ENCODE measurements around the gene AP3S2. TPM values are rescaled to one million over a fixed set of nuclear protein-coding genes. Genes with fewer than 3 reads are reported as not detected.
"Not testable (repeated sequence)": the region's sequence is repeated elsewhere in the genome, so short reads cannot be mapped to it uniquely, and the experiment has no call there.

Gene AP3S2
- total and polyA plus RNA-seq, 9 donors = 23.7 to 35.2 (median 26.6) TPM

DNA sequence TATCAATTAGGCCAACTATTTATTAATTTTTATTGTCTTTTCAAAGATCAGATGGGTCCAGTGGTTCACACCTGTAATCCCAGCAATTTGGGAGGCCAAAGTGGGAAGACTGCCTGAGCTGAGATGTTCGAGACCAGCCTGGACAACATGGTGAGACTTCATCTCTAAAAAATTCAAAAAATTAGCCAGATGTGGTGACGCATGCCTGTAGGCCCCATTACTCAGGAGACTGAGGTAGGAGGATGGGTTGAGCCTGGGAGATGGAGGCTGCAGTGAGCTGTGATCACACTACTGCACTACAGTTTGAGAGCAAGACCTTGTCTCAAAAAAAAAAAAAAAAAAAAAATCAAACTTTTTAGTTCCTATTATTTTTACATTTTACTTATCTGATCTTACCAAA is 8.2 kb downstream of the AP3S2 start:
- Histone ChIP-seq H3K4me3 (ENCODE audit: low read length) (no peak overlapping the region), H3K27me3 (ENCODE audit: control insufficient read depth, insufficient read depth, low read length) (no peaks in the 10 kb centered on the region), H3K36me3 (ENCODE audit: control insufficient read depth, insufficient read depth, low read length) (peaks cover 31% of the 10 kb centered on the region), H3K4me1 (ENCODE audit: control insufficient read depth, insufficient read depth, low read length) (no peaks in the 10 kb centered on the region), H3K27ac (ENCODE audit: low read length) (no peak overlapping the region), H3K9me3 (replicated peaks; ENCODE audit: control insufficient read depth, low read depth, low read length) (no peaks in the 10 kb centered on the region)
- WGBS (ENCODE audit: insufficient coverage) = no CpG with 5 or more reads among the region's 2 CpGs
- no peak for DNase-seq

DNA sequence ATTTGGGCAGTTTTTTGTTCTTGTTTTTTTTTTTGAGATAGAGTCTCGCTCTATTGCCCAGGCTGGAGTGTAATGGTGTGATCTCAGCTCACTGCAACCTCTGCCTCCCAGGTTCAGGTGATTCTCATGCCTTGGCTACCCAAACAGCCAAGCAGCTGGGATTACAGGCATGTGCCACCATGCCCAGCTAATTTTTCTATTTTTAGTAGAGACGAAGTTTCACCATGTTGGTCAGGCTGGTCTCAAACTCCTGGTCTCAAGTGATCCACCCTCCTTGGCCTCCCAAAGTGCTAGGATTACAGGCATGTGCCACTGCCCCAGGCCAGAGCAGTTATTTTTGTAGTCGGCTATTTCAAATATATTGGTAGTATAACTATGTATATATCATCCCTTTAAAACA is 8.6 kb downstream of the AP3S2 start:
- not testable (repeated sequence) for H3K27me3 ChIP-seq (ENCODE audit: control insufficient read depth, insufficient read depth, low read length); H3K9me3 ChIP-seq (replicated peaks; ENCODE audit: control insufficient read depth, low read depth, low read length); DNase-seq; H3K4me3 ChIP-seq (ENCODE audit: low read length); H3K4me1 ChIP-seq (ENCODE audit: control insufficient read depth, insufficient read depth, low read length); H3K27ac ChIP-seq (ENCODE audit: low read length)
- peaks cover 31% of the 10 kb centered on the region for H3K36me3 ChIP-seq (ENCODE audit: control insufficient read depth, insufficient read depth, low read length)
- 100% methylated on average over 1 of the region's 3 CpGs for WGBS (ENCODE audit: insufficient coverage)

DNA sequence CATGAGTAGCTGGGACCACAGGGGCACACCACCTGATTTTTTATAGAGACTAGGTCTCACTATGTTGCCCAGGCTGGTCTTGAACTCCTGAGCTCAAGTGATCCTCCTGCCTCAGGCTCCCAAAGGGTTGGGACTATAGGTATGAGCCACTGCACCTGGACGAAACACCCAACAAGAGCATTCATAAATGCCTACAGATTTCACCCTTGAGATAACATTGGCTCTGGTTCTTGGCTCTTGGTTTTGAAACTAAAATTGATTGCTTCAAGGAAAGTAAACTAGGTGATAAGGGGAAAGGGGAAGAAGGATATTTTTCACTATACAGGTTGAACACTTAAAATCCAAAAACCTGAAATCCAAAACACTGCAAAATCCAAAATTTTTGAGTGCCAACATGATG is 10.3 kb downstream of the AP3S2 start:
- DNase-seq = no peak
- peaks cover 28% of the 10 kb centered on the region for H3K36me3 ChIP-seq (ENCODE audit: control insufficient read depth, insufficient read depth, low read length)
- no peak overlapping the region for H3K4me3 ChIP-seq (ENCODE audit: low read length)
- no peaks in the 10 kb centered on the region for H3K4me1 ChIP-seq (ENCODE audit: control insufficient read depth, insufficient read depth, low read length)
- H3K27me3 ChIP-seq (ENCODE audit: control insufficient read depth, insufficient read depth, low read length) = no peaks in the 10 kb centered on the region
- H3K9me3 ChIP-seq (replicated peaks; ENCODE audit: control insufficient read depth, low read depth, low read length) = no peaks in the 10 kb centered on the region
- no peak overlapping the region for H3K27ac ChIP-seq (ENCODE audit: low read length)
- WGBS (ENCODE audit: insufficient coverage) = no CpG with 5 or more reads among the region's 1 CpG

DNA sequence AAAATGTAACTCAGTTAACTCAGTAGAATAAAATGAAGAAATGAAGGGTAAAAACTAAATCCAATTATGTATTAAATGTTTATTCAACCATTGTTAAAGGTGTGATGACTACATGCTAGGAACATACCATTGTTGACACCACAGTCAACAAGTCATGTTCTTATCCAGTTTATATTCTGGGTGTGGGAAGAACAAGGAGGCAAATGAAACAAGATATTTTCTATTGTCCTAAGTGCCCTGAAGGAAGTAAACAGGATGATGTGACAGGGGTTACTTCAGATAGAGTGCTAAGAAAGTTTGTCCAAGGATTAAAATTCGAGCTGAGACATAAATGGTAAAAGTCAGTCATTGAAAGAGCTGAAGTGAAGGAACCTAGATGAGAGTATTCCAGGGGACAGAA is 13.1 kb downstream of the AP3S2 start:
- WGBS (ENCODE audit: insufficient coverage) = 91% methylated on average over 1 of the region's 1 CpG

GRCh38 chr15:89878323-89878722 is 15.5 kb downstream of the AP3S2 start:
- Histone ChIP-seq H3K27ac (ENCODE audit: low read length) (no peak overlapping the region), H3K36me3 (ENCODE audit: control insufficient read depth, insufficient read depth, low read length) (peaks cover 15% of the 10 kb centered on the region), H3K4me3 (ENCODE audit: low read length) (no peak overlapping the region), H3K9me3 (replicated peaks; ENCODE audit: control insufficient read depth, low read depth, low read length) (no peaks in the 10 kb centered on the region), H3K27me3 (ENCODE audit: control insufficient read depth, insufficient read depth, low read length) (no peaks in the 10 kb centered on the region), H3K4me1 (ENCODE audit: control insufficient read depth, insufficient read depth, low read length) (no peaks in the 10 kb centered on the region)
- WGBS (ENCODE audit: insufficient coverage) = no CpG with 5 or more reads among the region's 3 CpGs
- DNase-seq = no peak

More for the DNA sequence above, 13.1 kb downstream of the AP3S2 start:
- no peaks in the 10 kb centered on the region for H3K4me1 ChIP-seq (ENCODE audit: control insufficient read depth, insufficient read depth, low read length)
- no peak for DNase-seq
- no peak overlapping the region for H3K27ac ChIP-seq (ENCODE audit: low read length)
- no peak overlapping the region for H3K4me3 ChIP-seq (ENCODE audit: low read length)
- peaks cover 19% of the 10 kb centered on the region for H3K36me3 ChIP-seq (ENCODE audit: control insufficient read depth, insufficient read depth, low read length)
- H3K27me3 ChIP-seq (ENCODE audit: control insufficient read depth, insufficient read depth, low read length) = no peaks in the 10 kb centered on the region
- H3K9me3 ChIP-seq (replicated peaks; ENCODE audit: control insufficient read depth, low read depth, low read length) = no peaks in the 10 kb centered on the region

GRCh38 chr15:89877083-89877425 is 16.7 kb downstream of the AP3S2 start:
- Histone ChIP-seq H3K4me1 (ENCODE audit: control insufficient read depth, insufficient read depth, low read length) (no peaks in the 10 kb centered on the region), H3K27me3 (ENCODE audit: control insufficient read depth, insufficient read depth, low read length) (no peaks in the 10 kb centered on the region), H3K9me3 (replicated peaks; ENCODE audit: control insufficient read depth, low read depth, low read length) (no peaks in the 10 kb centered on the region), H3K36me3 (ENCODE audit: control insufficient read depth, insufficient read depth, low read length) (peaks cover 18% of the 10 kb centered on the region), H3K27ac (ENCODE audit: low read length) (no peak overlapping the region), H3K4me3 (ENCODE audit: low read length) (no peak overlapping the region)
- no CpG with 5 or more reads among the region's 2 CpGs for WGBS (ENCODE audit: insufficient coverage)
- DNase-seq = no peak

DNA sequence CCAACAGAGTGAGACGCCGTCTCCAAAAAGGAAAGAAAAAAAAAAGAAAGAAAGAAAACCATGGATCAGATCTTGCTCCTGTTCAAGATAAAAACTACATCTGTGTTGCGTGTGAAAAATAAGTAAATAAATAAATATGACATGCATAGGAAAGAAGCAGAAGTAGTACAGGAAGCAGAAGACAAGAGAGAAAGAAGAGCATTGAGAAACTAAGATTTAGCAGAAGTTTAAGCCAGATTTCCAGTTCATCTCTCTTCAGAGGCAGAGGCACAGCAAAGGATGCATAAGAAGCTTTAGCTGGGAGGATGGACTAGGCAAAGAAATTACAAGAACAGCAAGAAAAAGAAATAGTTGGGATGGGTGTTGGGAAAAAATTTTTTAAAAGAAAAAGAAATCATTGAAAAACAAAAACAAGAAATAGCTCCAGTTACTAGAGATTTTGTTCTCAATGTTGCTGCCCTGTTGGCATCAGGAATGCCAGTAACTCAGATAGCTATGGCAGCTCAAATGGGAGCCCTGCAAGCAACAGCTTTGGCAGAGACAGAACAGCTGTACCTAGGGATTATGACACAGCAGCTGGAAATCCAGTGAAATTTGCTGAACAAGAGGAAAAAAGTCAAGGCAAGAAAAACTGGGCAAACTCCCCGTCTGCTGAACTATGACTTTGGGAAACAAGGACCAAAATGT is 17.3 kb downstream of the AP3S2 start:
- no peak overlapping the region for H3K4me3 ChIP-seq (ENCODE audit: low read length)
- no peaks in the 10 kb centered on the region for H3K27me3 ChIP-seq (ENCODE audit: control insufficient read depth, insufficient read depth, low read length)
- H3K9me3 ChIP-seq (replicated peaks; ENCODE audit: control insufficient read depth, low read depth, low read length) = no peaks in the 10 kb centered on the region
- H3K4me1 ChIP-seq (ENCODE audit: control insufficient read depth, insufficient read depth, low read length) = no peaks in the 10 kb centered on the region
- 78% methylated on average over 1 of the region's 4 CpGs for WGBS (ENCODE audit: insufficient coverage)
- H3K27ac ChIP-seq (ENCODE audit: low read length) = no peak overlapping the region
- H3K36me3 ChIP-seq (ENCODE audit: control insufficient read depth, insufficient read depth, low read length) = peaks cover 21% of the 10 kb centered on the region
- DNase-seq = peak; percentile 53

GRCh38 chr15:89875741-89876140 is 18.1 kb downstream of the AP3S2 start:
- H3K4me1 ChIP-seq (ENCODE audit: control insufficient read depth, insufficient read depth, low read length) = no peaks in the 10 kb centered on the region
- H3K9me3 ChIP-seq (replicated peaks; ENCODE audit: control insufficient read depth, low read depth, low read length) = no peaks in the 10 kb centered on the region
- WGBS (ENCODE audit: insufficient coverage) = 99% methylated on average over 4 of the region's 6 CpGs
- no peak overlapping the region for H3K4me3 ChIP-seq (ENCODE audit: low read length)
- peaks cover 18% of the 10 kb centered on the region for H3K36me3 ChIP-seq (ENCODE audit: control insufficient read depth, insufficient read depth, low read length)
- H3K27ac ChIP-seq (ENCODE audit: low read length) = no peak overlapping the region
- no peaks in the 10 kb centered on the region for H3K27me3 ChIP-seq (ENCODE audit: control insufficient read depth, insufficient read depth, low read length)
- DNase-seq = no peak

- Histone ChIP-seq H3K36me3 (ENCODE audit: control insufficient read depth, insufficient read depth, low read length) (peaks cover 25% of the 10 kb centered on the region), H3K27me3 (ENCODE audit: control insufficient read depth, insufficient read depth, low read length) (no peaks in the 10 kb centered on the region), H3K4me3 (ENCODE audit: low read length) (no peak overlapping the region), H3K4me1 (ENCODE audit: control insufficient read depth, insufficient read depth, low read length) (no peaks in the 10 kb centered on the region), H3K27ac (ENCODE audit: low read length) (no peak overlapping the region), H3K9me3 (replicated peaks; ENCODE audit: control insufficient read depth, low read depth, low read length) (no peaks in the 10 kb centered on the region)
- 0% methylated on average over 3 of the region's 10 CpGs for WGBS (ENCODE audit: insufficient coverage)
- peak; percentile 75 for DNase-seq
These were observed 18.7 kb downstream of the AP3S2 start for GRCh38 chr15:89874926-89875564.

DNA sequence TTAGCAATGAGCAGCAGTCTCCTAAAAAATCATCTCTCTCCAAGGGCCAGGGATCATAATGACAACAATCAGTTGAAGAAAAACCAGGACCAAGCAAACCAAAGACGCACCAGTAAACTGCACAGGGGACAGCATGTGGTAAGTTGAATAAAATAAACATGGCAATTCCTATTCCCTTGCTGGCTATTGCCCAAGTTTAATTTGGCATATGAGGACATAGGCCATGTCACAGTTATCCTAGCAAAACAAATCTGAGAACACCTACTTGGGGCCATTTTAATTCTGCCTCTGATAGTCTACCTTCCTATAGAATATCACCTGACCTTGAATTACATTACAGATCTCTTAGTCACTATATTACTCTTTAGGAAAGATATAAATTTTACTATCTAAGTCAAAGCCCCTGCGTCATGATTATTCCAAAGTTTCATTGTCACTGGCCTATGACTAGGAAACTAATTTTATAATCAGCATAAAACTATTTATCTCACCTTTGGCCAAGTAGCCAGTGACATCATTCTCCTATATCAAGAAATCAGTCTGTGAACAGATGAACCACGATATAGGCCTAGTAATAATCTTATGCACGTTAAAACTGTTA is 23.0 kb downstream of the AP3S2 start:
- no peaks in the 10 kb centered on the region for H3K27me3 ChIP-seq (ENCODE audit: control insufficient read depth, insufficient read depth, low read length)
- WGBS (ENCODE audit: insufficient coverage) = 100% methylated on average over 2 of the region's 4 CpGs
- H3K4me3 ChIP-seq (ENCODE audit: low read length) = no peak overlapping the region
- DNase-seq = no peak
- peaks cover 24% of the 10 kb centered on the region for H3K36me3 ChIP-seq (ENCODE audit: control insufficient read depth, insufficient read depth, low read length)
- H3K9me3 ChIP-seq (replicated peaks; ENCODE audit: control insufficient read depth, low read depth, low read length) = no peaks in the 10 kb centered on the region
- H3K27ac ChIP-seq (ENCODE audit: low read length) = no peak overlapping the region
- H3K4me1 ChIP-seq (ENCODE audit: control insufficient read depth, insufficient read depth, low read length) = no peaks in the 10 kb centered on the region

Measured in muscle of leg (tissue), 11 donors.